Large intestine (tissue), 3 donors: Measurements from ENCODE around the gene ADGRG3. TPM values are rescaled to one million over a fixed set of nuclear protein-coding genes. Genes with fewer than 3 reads are reported as not detected.
A peak's percentile ranks its signal among the peaks of the same experiment; 100 is the strongest.

Experiments used
- DNase-seq, 2 donors: peaks; one replicate each; pipeline versions ENCODE4 v3.0.0 to v3.0.0-alpha.2; 2013
- H3K27ac ChIP-seq: one replicate; pipeline ENCODE4 v1.5.1; 2013; ENCODE audit warnings: low read length
- H3K27me3 ChIP-seq: 2 replicates; pipeline ENCODE4 v1.6.1; 2013; ENCODE audit warnings: low read length; ENCODE audit not compliant: control insufficient read depth, insufficient read depth
- H3K36me3 ChIP-seq: 2 replicates; pipeline ENCODE4 v1.6.1; 2013; ENCODE audit warnings: low read length; ENCODE audit not compliant: control insufficient read depth, insufficient read depth
- H3K4me1 ChIP-seq: one replicate; pipeline ENCODE4 v1.6.1; 2013; ENCODE audit warnings: low read length; ENCODE audit not compliant: control insufficient read depth, insufficient read depth
- H3K4me3 ChIP-seq: one replicate; pipeline ENCODE4 v1.5.1; 2013; ENCODE audit warnings: low read length
- H3K9me3 ChIP-seq: one replicate; pipeline ENCODE4 v1.6.1; 2013; ENCODE audit warnings: mild to moderate bottlenecking, low read depth, low read length, moderate library complexity; ENCODE audit not compliant: control insufficient read depth
- WGBS: methylation state at CpG from one replicate; pipeline ENCODE4 v1.1.5; 2013; ENCODE audit warnings: low lambda C conversion rate; ENCODE audit not compliant: insufficient coverage; 5-methylcytosine and 5-hydroxymethylcytosine counted together
- polyA plus RNA-seq: library from polyadenylated mRNA; unstranded; fragments of 120-200 nt; gene quantifications from one replicate; pipeline ENCODE4 v1.2.1, GENCODE V29; 2013

The ADGRG3 gene
- polyA plus RNA-seq, 1 donor = 1.7 TPM

GRCh38 chr16:57700781-57701551 is 32.9 kb downstream of the ADGRG3 start:
- Histone ChIP-seq H3K4me1 (peaks cover 39% of the 10 kb centered on the region), H3K36me3 (no peaks in the 10 kb centered on the region), H3K27me3 (no peaks in the 10 kb centered on the region), H3K9me3 (no peaks in the 10 kb centered on the region), H3K27ac (peak overlapping the region; percentile 49), H3K4me3 (no peak overlapping the region)
- peak in 1 of 2 donors; percentile 67 for DNase-seq
- WGBS = no CpG with 5 or more reads among the region's 10 CpGs

- DNase-seq = no peak
- Histone ChIP-seq H3K9me3 (no peaks in the 10 kb centered on the region), H3K4me1 (peaks cover 39% of the 10 kb centered on the region), H3K36me3 (no peaks in the 10 kb centered on the region), H3K27me3 (no peaks in the 10 kb centered on the region), H3K27ac (peak overlapping the region; percentile 49), H3K4me3 (no peak overlapping the region)
- 60% methylated on average over 1 of the region's 23 CpGs for WGBS
Observed at GRCh38 chr16:57701759-57702371, 33.8 kb downstream of the ADGRG3 start.

GRCh38 chr16:57703416-57704010 is 35.4 kb downstream of the ADGRG3 start:
- H3K27ac ChIP-seq = no peak overlapping the region
- peaks cover 39% of the 10 kb centered on the region for H3K4me1 ChIP-seq
- no peaks in the 10 kb centered on the region for H3K36me3 ChIP-seq
- WGBS = 0% methylated on average over 1 of the region's 11 CpGs
- no peaks in the 10 kb centered on the region for H3K27me3 ChIP-seq
- H3K4me3 ChIP-seq = no peak overlapping the region
- H3K9me3 ChIP-seq = no peaks in the 10 kb centered on the region
- DNase-seq = no peak

- WGBS = no CpG with 5 or more reads among the region's 11 CpGs
- Histone ChIP-seq H3K36me3 (no peaks in the 10 kb centered on the region), H3K27ac (peak overlapping the region; percentile 12), H3K4me1 (peaks cover 39% of the 10 kb centered on the region), H3K27me3 (no peaks in the 10 kb centered on the region), H3K9me3 (no peaks in the 10 kb centered on the region), H3K4me3 (no peak overlapping the region)
- DNase-seq = peak in 1 of 2 donors; percentile 42
Observed at GRCh38 chr16:57704011-57704904, 36.2 kb downstream of the ADGRG3 start.

- Histone ChIP-seq H3K27me3 (no peaks in the 10 kb centered on the region), H3K36me3 (no peaks in the 10 kb centered on the region), H3K9me3 (no peaks in the 10 kb centered on the region), H3K4me1 (peaks cover 37% of the 10 kb centered on the region), H3K27ac (no peak overlapping the region), H3K4me3 (no peak overlapping the region)
- 100% methylated on average over 1 of the region's 4 CpGs for WGBS
- no peak for DNase-seq
Observed at GRCh38 chr16:57704905-57705852, 37.1 kb downstream of the ADGRG3 start.

GRCh38 chr16:57706717-57707116 is 38.6 kb downstream of the ADGRG3 start:
- no peaks in the 10 kb centered on the region for H3K9me3 ChIP-seq
- no peaks in the 10 kb centered on the region for H3K27me3 ChIP-seq
- WGBS = no CpG with 5 or more reads among the region's 1 CpG
- no peaks in the 10 kb centered on the region for H3K36me3 ChIP-seq
- no peak overlapping the region for H3K27ac ChIP-seq
- DNase-seq = no peak
- H3K4me1 ChIP-seq = peaks cover 24% of the 10 kb centered on the region
- H3K4me3 ChIP-seq = no peak overlapping the region

GRCh38 chr16:57707331-57707730 is 39.2 kb downstream of the ADGRG3 start:
- H3K27me3 ChIP-seq = no peaks in the 10 kb centered on the region
- H3K27ac ChIP-seq = no peak overlapping the region

GRCh38 chr16:57708168-57708567 is 40.1 kb downstream of the ADGRG3 start:
- WGBS = 100% methylated on average over 2 of the region's 3 CpGs
- Histone ChIP-seq H3K9me3 (no peaks in the 10 kb centered on the region), H3K27ac (no peak overlapping the region), H3K27me3 (no peaks in the 10 kb centered on the region), H3K4me3 (no peak overlapping the region), H3K4me1 (peaks cover 18% of the 10 kb centered on the region), H3K36me3 (no peaks in the 10 kb centered on the region)
- no peak for DNase-seq

More at GRCh38 chr16:57707331-57707730, 39.2 kb downstream of the ADGRG3 start:
- Histone ChIP-seq H3K4me3 (no peak overlapping the region), H3K36me3 (no peaks in the 10 kb centered on the region), H3K4me1 (peaks cover 19% of the 10 kb centered on the region), H3K9me3 (no peaks in the 10 kb centered on the region)
- no CpG with 5 or more reads among the region's 11 CpGs for whole genome bisulfite sequencing
- no peak for DNase-seq

GRCh38 chr16:57709663-57710062 is 41.6 kb downstream of the ADGRG3 start:
- H3K9me3 ChIP-seq = no peaks in the 10 kb centered on the region
- peaks cover 5% of the 10 kb centered on the region for H3K4me1 ChIP-seq
- no CpG with 5 or more reads among the region's 3 CpGs for WGBS
- peak in 1 of 2 donors; percentile 30 for DNase-seq
- H3K27ac ChIP-seq = no peak overlapping the region
- no peak overlapping the region for H3K4me3 ChIP-seq
- no peaks in the 10 kb centered on the region for H3K36me3 ChIP-seq
- H3K27me3 ChIP-seq = no peaks in the 10 kb centered on the region
